GM19099 (cell line): ENCODE data around the gene ZNF813.
A peak's percentile ranks its signal among the peaks of the same experiment; 100 is the strongest.

Source experiments
- POLR2A ChIP-seq: IDR thresholded peaks from 3 replicates; pipeline ENCODE4 v1.6.1; 2011; ENCODE audit warnings: low read depth; ENCODE audit not compliant: insufficient read length; ENCODE audit errors: extremely low read depth

ZNF813 gene

DNA sequence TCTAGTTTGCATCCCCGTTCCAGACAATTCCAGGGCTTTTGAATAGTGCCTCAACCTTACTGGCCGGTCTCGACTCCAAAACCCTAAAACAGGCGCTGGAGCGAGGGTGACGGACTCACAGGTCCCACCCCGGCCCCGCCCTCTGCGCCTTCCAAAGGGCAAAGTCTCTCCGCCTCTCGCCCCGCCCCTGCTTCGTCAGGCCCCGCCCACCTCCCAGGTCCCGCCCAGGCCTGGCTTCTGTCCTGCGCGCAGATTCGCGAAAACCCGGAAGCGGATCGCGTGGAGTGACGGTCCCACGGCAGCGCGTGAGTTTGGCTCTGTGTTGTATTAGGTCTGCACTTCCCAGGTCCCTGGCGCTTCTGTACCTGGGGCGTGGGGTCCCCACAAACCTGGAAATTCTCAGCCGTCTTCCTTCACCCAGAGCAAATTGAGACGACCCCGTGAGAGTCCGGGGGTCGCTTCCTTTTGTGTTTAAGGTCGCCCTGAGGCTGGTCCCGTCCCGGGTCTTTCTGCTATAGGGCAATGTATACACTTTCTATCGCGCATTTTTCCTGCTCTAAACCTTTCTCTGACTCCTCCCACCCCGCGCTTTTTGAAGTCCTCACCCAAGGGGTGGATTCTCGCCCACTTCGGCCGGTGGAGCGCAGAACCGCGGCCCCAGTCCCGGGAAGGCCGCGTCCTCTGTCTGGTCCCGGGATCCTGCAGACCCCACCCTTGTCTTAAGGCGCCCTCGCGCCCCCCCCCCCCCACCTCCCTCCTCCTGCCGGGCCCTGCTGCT is at the start of gene ZNF813:
Gene ZNF813, plus strand, starts transcription at position 249 of the 778 bp plus-strand sequence. CDS start 16,090 bp downstream, outside the sequence.
- peak; percentile 73 for TF ChIP-seq POLR2A

- TF ChIP-seq POLR2A, result no peak
Measured at GRCh38 chr19:53422551-53422950, 45.0 kb upstream of the ZNF813 start.

- TF ChIP-seq POLR2A, result no peak
Measured at GRCh38 chr19:53424968-53425597, 42.5 kb upstream of the ZNF813 start.

DNA sequence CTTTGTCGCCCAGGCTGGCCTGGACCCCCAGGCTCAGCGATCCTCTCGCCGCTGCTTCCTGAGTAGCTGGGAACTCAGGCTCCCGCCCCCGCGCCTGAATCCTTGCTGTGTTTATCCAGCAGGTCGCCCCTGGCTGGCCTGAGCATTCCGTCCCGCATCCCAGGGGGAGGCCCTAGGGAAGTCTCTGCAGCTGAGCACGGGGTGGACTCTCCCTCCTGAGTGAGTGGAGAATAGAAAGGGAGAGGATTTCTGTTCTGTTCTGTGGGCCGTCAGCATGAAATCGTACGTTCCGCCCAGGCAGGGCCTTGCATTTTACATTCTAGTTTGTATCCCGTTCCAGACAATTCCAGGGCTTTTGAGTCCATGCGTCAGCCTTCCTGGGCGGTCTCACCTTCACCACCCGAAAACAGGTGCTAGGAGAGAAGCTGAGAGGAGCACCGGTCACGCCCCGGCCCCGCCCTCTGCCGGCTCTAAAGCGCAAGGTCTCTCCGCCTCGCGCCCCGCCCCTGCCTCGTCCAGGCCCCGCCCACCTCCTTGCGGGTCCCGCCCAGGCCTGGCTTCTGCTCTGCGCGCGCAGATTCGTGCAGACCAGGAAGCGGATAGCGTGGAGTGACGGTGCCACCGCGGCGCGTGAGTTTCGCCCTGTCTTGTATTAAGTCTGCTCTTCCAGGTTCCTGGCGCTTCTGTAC is 36.0 kb upstream of the ZNF813 start, which contains the start of gene ZNF761:
Gene ZNF761, plus strand, starts transcription at position 586 of the 689 bp plus-strand sequence. CDS start 15,285 bp downstream, outside the sequence.
- peak; percentile 83 for TF ChIP-seq POLR2A

DNA sequence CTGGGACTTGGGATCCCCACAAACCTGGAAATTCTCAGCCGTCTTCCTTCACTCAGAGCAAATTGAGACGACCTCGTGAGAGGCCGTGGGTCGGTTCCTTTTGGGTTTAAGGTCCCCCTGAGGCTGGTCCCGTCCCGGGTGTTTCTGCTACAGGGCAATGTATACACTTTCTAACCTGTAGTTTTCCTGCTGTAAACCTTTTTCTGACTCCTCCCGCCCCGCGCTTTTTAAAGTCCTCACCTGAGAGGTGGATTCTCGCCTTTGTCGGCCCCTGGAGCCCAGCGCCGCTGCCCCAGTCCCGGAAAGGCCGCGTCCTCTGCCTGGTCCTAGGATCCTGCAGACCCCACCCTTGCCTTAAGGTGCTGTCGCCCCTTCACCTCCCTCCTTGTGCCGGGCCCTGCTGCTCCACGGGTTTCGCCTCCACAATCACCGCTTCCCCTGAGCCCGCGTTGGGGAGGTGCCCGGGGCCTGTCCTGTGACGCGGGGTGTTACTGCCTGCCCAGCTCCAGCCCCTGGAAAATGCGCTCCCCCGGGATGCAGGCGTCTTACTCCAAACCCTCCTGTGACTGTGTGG is 35.4 kb upstream of the ZNF813 start:
- no peak for TF ChIP-seq POLR2A

DNA sequence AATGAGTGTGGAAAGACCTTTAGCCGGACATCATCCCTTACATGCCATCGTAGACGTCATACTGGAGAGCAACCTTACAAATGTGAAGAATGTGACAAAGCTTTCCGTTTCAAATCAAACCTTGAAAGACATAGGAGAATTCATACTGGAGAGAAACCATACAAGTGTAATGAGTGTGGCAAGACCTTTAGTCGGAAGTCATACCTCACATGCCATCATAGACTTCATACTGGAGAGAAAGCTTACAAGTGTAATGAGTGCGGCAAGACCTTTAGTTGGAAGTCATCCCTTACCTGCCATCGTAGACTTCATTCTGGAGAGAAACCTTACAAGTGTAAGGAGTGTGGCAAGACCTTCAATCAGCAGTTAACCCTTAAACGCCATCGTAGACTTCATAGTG is 11.7 kb upstream of the ZNF813 start:
- no peak for TF ChIP-seq POLR2A

DNA sequence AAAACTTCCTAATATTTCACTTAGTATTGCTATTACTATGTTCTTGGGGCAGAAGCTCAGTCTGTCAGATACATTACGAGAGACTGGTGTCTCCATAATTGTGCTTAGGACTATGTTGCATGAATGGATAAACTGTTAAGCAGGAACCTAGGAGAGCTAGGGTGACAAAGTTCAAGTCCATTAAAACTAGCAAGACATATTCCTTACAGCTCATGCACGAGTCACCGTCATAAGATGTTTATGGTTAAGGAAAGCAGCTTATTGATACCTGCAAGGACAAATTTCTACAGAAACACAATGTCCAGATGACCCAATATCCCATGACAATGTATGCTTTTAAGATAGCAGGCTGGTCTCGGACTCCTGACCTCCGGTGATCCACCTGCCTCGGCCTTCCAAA is 5.7 kb upstream of the ZNF813 start:
- no peak for TF ChIP-seq POLR2A

- TF ChIP-seq POLR2A, result no peak
Measured at GRCh38 chr19:53462861-53463260, 4.7 kb upstream of the ZNF813 start.

DNA sequence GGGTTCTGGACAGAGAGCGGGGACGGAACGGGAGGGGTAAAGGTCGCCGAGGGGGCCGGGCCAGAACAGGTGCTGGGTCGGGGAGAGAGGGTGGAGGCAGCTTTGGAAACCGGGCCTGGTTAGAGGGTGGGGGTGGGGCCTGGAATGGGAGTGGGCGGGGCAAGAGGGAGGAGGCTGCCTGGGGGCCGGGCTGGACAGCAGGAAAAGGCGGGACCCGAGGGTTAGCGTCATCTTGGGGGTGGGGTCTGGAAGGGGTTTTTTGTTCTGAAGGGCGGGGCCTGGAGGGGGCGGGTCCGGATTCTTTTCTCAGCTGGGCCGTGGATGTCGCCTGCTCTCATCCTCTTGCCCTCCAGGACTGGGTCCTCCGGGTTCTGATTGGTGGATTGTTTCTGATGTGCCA is 4.3 kb upstream of the ZNF813 start:
- TF ChIP-seq POLR2A, result no peak

DNA sequence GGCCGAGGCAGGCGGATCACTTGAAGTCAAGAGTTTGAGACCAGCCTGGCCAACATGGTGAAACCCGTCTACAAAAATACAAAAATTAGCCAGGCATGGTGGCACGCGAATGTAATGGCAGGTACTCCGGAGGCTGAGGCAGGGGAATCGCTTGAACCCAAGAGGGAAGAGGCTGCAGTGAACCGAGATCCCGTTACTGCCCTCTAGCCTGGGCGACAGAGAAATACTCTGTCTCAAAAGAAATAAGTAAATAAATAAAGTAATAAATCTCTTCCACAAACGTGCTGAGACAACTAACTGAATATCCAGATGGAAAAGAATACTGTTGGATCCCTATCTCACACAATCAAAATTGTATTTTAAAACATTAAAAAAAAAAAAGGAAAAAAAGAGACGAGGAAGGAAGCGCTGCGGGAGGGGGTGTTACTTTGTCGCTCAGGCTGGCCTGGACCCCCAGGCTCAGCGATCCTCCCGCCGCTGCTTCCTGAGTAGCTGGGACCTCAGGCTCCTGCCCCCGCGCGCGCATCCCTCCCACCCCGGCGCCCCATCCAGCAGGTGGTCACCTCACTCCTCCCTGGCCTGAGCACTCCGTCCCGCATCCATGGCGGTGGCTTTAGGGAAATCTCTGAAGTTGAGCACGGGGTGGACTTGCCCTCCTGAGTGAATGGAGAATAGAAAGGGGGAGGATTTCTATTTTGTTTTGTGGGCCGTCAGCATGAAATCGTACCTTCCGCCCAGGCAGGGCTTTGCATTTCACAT is 628 bp upstream of the ZNF813 start:
- TF ChIP-seq POLR2A, result no peak

DNA sequence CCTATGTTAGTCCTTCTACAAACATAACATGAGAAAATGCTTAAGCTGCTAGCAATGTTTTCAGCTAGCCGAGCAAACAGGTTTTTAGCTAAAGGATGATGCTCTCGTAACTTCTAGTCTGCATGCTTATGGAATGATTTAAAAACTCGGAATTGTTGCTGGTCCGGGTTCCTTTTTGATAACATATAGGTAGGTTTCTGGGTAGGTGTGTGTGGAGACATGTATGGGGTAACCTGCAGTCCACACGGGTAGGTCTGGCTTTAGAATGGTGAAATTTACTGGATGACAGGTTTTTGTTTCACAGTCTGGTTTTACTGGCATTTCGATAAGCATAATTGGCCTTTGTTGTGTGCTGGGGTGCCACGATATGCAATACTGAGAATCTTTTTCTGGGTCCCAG is 4.4 kb downstream of the ZNF813 start:
- no peak for TF ChIP-seq POLR2A

DNA sequence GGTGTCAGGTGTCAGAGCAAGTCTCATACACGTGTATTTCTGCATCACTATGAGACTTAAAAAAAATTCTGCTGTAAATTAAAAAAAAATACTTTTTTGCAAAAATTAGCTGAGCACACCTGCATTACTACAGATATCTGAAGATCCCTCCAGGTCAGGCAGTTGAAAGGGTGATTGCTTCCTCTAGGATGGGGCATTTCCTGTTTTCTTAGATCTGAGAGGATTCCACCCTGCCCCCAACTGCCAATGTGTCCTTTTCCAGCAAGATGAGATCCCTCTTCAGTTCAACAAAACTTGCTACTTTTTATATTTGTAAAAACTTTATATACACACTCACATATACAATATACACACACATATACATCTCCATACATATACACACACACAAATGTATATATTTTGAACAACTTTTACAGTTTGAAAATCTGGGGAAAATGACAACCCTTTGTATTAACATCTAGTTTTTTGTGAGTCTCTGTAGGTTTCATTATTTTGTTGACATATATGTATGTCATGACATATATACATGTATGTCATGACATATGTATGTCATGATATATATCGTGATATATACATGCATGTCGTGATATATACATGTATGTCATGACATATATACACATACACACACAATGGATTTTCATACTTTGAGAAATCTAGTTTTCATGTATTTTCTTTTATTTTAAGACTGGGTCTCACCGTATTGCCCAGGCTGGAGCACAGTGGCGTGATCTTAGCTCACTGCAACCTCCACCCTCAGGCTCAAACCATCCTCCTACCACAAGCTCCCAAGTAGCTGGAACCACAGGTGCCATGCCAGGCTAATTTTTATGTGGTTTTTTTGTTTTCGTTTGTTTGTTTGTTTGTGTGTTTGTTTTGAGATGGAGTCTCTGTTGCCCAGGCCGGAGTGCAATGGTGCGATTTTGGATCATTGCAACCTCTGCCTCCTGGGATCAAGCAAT is 17.8 kb downstream of the ZNF813 start:
- TF ChIP-seq POLR2A, result no peak

- no peak for TF ChIP-seq POLR2A
Measured at GRCh38 chr19:53492153-53492552, 24.6 kb downstream of the ZNF813 start.
